Mononuclear cell (primary cell): ENCODE results near the gene TXNL1. TPM values are rescaled to one million over a fixed set of nuclear protein-coding genes. Genes with fewer than 3 reads are reported as not detected.

Source experiments
- H3K27me3 ChIP-seq: 2 replicates; pipeline ENCODE4 v1.6.0; 2011; ENCODE audit warnings: low read length, control low read depth; ENCODE audit not compliant: insufficient read depth
- H3K4me1 ChIP-seq: 2 replicates; pipeline ENCODE4 v1.5.1; 2011; ENCODE audit warnings: mild to moderate bottlenecking, low read length, control low read depth; ENCODE audit not compliant: insufficient read depth
- H3K4me3 ChIP-seq: 2 replicates; pipeline ENCODE4 v1.5.1; 2011; ENCODE audit warnings: mild to moderate bottlenecking, low read length, moderate library complexity
- H3K9me3 ChIP-seq: 2 replicates; pipeline ENCODE4 v1.5.1; 2011; ENCODE audit warnings: low read depth, mild to moderate bottlenecking, control low read depth, low read length
- total RNA-seq: library from RNA; depleted of rRNA; stranded (reverse); fragments of >200 nt; gene quantifications from one replicate; pipeline ENCODE4 v1.2.3, GENCODE V29; 2012

Gene TXNL1
- total RNA-seq, 1 donor = 27.9 TPM

DNA sequence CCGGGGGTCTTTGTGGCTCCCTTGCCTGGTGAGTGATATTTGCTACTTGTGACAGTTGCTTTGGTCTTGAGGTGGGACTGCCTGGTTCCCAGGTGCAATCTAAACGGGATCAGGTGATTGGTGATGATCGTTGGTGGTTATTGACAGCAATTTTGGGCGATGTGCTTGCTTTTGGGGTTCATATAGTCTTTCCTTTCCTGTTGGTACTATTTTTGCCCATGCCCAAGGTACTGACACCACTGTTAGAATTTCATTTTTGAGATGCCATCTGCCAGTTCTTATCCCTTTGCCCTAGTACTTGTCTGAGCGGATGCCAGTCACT is 13.3 kb upstream of the TXNL1 start:
- H3K4me3 ChIP-seq = peak overlapping the region; percentile 70
- H3K9me3 ChIP-seq = no peaks in the 10 kb centered on the region
- H3K4me1 ChIP-seq = peaks cover 47% of the 10 kb centered on the region
- no peaks in the 10 kb centered on the region for H3K27me3 ChIP-seq

DNA sequence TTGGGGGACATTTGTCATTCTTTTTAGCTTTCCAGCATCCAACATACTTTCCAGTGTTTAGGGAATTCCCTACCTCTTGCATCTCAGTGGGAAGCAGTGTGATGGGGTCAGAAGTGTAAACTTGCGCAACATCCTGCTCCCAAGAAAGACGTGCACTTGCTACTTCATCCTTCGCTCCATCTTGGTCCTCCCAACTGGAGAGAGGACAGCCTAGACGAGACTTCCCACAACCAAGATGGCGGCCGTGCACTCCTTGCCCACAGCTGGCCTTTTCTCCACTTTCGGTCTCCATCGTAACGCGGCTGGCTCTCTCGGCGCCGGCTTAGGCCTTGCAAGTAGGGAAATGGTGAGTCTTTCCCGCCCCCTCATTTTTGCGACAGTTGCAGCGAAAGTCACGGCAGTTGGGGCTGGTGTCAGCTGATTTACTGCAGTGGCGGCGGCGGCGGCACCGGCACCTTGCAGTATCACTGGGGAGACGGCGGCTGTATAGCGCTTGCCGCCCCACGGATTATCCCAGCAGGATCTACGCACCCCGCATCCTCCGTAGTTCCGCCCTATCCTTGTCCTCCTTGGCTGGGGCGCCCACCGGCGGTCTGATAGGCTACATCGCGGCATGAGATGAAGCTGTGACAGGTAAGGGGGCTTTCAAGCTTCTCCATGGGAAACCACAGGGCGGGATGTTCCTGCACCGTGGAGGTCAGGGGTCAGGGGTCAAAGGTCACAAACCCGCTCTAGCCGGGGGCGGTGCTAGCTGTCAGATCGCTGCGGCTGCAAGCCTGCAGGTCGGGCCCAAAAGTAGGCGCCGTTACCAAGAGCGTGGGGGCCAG is 12.8 kb upstream of the TXNL1 start, which contains the start of gene WDR7:
WDR7 (plus strand) TSS at position 416 of the 827 bp plus-strand sequence. CDS start 21,157 bp downstream, outside the sequence.
- peak within 1 kb of the TSS; percentile 70 for H3K4me3 ChIP-seq
- peaks cover 50% of the 10 kb centered on the region for H3K4me1 ChIP-seq
- H3K27me3 ChIP-seq = no peaks in the 10 kb centered on the region
- H3K9me3 ChIP-seq = no peaks in the 10 kb centered on the region

DNA sequence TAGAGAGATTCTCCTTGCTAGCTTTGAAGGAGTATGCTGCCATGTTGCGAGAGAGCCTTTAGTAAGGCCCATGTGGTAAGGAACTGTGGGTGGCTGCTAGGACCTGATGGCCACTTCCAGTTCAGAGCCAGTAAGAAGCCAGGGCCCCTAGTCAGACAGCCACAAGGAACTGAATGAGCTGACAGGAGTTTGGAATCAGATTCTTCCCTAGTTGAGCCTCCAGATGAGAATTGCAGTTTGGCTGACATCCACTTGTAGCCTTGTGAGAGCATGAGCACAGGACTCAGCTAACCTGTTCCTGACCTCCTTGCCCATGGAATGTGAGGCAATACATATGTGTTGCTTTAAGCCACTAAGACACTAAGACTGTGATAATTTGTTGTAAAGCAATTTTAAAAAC is 11.6 kb upstream of the TXNL1 start:
- Histone ChIP-seq H3K4me1 (peaks cover 38% of the 10 kb centered on the region), H3K27me3 (no peaks in the 10 kb centered on the region), H3K4me3 (no peak overlapping the region), H3K9me3 (no peaks in the 10 kb centered on the region)

DNA sequence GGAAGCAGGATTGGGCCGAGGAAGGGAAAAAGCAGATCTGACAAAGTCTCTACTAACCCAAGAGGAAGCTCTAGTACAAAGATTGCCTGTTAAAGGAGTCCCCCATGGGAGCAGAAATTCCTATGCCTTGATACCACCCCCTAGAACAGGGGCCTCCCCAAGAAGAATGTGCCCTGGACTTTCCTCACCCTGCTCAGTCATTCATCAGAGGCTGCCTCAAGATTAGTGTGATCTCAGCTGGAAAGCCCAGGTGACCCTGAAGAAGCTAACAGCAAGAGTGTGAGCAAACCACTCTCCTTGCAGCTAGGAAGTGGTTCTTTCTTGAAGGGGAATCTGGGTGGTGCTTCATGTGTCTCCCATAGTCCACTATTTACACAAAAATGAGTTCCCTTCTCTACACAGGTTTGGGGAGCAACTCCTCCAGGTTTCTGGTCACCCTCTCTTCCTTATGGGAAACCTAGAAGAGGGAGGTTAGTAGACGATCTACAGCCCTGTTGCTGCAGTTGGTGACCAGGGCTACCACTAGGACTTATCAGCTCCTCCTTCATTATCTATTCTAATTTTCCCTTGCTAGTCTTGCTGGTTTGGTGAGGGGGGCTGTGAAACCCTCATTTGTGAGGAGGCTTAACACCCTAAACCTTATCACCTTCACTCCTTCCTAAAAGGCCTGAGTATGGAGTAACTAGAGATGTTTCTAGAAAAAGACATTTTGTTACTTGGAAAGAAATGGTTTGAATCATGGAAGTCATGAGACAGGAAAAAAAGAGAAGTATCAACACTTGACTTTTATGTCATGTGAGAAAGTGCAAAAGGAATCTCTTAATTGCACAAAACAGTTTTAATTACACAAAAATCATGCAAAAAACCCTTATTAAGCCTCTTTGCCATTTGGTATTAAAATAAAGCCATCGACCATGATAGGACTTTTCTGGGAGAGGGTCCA is 9.8 kb upstream of the TXNL1 start:
- Histone ChIP-seq H3K9me3 (no peaks in the 10 kb centered on the region), H3K4me3 (no peak overlapping the region), H3K4me1 (peaks cover 31% of the 10 kb centered on the region), H3K27me3 (no peaks in the 10 kb centered on the region)

GRCh38 chr18:56647071-56647470 is 8.7 kb upstream of the TXNL1 start:
- no peaks in the 10 kb centered on the region for H3K9me3 ChIP-seq
- no peaks in the 10 kb centered on the region for H3K27me3 ChIP-seq
- H3K4me1 ChIP-seq = peaks cover 21% of the 10 kb centered on the region
- H3K4me3 ChIP-seq = no peak overlapping the region

DNA sequence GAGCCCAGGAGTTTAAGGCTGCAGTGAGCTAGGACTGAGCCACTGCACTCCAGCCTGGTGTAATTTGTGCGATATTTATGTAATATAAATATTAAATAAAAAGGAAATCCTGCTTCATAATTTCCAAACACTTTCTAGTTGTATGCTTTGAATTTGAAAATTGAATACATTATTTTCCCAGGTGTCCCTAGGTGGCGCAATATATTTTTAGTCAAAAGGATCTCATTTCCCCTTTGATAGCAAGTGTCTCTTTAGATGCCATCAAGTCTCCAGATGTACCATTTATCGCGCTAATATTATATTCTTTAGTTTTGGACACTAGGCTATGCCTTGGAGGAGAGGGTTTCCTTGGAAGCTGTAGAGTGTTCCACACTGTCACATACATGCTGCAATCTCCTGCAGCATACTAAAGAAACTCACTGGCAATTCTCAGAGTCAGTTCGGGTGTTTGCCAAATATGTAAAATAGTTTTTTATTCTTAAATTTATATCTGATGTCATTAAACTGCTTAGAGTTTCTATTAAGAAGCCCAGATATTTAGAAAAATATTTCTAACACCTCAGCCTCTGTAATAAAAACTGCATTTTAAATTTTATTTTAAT is 7.1 kb upstream of the TXNL1 start:
- H3K9me3 ChIP-seq = no peaks in the 10 kb centered on the region
- H3K27me3 ChIP-seq = no peaks in the 10 kb centered on the region
- H3K4me1 ChIP-seq = peaks cover 13% of the 10 kb centered on the region
- H3K4me3 ChIP-seq = no peak overlapping the region

DNA sequence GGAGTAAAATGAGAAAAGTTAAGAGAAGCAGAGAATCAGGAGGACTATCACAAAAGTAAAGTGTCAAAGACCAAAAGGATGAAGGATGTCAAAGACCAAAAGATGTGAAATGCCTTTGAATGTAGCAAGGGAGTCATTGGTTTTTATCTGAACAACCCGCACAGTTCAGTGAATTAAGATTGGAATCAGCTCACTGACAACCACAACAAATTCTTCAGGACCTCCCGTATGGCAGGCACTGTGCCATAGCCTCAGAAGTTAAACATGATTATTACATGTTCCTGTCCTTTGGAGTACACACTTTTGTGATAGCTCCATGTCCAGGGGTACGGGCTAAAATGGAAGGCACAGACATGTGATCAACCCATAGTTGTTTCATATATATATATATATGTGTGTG is 5.0 kb upstream of the TXNL1 start:
- no peaks in the 10 kb centered on the region for H3K9me3 ChIP-seq
- no peaks in the 10 kb centered on the region for H3K27me3 ChIP-seq
- H3K4me1 ChIP-seq = peaks cover 16% of the 10 kb centered on the region

GRCh38 chr18:56641714-56642337 is 3.4 kb upstream of the TXNL1 start:
- Histone ChIP-seq H3K27me3 (no peaks in the 10 kb centered on the region), H3K9me3 (no peaks in the 10 kb centered on the region), H3K4me3 (no peak overlapping the region), H3K4me1 (peaks cover 17% of the 10 kb centered on the region)

More for the DNA sequence above, 5.0 kb upstream of the TXNL1 start:
- H3K4me3 ChIP-seq = no peak overlapping the region

GRCh38 chr18:56639571-56639970 is 1.2 kb upstream of the TXNL1 start:
- peaks cover 16% of the 10 kb centered on the region for H3K4me1 ChIP-seq
- no peaks in the 10 kb centered on the region for H3K27me3 ChIP-seq
- no peak overlapping the region for H3K4me3 ChIP-seq

GRCh38 chr18:56639104-56639381 is 651 bp upstream of the TXNL1 start:
- no peaks in the 10 kb centered on the region for H3K9me3 ChIP-seq
- H3K4me1 ChIP-seq = peaks cover 16% of the 10 kb centered on the region
- H3K27me3 ChIP-seq = no peaks in the 10 kb centered on the region
- H3K4me3 ChIP-seq = peak overlapping the region; percentile 80

More at GRCh38 chr18:56639571-56639970, 1.2 kb upstream of the TXNL1 start:
- H3K9me3 ChIP-seq = no peaks in the 10 kb centered on the region

DNA sequence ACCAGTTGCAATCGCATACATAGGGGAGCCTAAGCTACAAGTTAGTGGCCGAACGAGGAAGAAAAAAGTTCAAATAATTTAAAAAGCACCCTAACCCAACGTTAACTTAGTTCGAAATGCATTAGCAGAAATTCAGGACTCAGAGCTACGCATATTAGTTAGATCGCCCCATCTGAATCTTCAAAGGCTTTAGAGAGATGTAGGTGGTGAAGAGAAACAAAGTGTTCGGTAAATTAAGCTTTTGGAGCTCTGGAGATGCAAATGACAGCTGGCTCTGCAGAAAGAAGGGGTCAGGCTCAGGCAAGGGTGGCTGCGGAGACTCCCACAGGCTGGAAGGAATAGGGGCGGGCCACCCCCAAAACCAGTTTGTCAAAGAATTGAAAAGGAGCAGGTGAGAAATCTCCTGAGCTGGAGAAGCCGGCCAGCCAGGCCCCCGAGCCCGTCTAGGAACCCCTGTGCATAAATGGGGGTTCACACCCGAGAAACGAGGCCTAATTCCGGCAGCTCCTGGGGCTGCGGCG is 621 bp downstream of the TXNL1 start:
- H3K4me1 ChIP-seq = peaks cover 16% of the 10 kb centered on the region
- no peaks in the 10 kb centered on the region for H3K27me3 ChIP-seq
- no peaks in the 10 kb centered on the region for H3K9me3 ChIP-seq
- peak overlapping the region; percentile 80 for H3K4me3 ChIP-seq

DNA sequence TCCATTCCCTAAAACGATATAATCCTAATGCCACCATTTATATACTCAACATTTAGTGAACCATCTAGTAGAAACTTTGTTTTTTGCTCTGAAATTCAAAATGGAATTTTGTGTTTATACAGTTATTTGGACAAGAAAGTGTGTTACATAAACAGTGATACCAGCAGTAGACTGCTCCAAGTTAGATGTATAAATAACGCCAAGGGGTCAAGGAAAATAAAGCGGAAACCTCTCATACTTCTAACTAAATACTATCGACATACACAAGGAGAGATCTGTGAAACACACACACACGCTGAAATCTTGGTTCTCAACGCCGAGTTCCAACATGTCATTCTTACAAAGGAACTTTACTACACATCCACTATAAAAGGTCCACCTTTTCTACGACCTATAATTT is 1.2 kb downstream of the TXNL1 start:
- peak overlapping the region; percentile 80 for H3K4me3 ChIP-seq
- no peaks in the 10 kb centered on the region for H3K27me3 ChIP-seq
- H3K9me3 ChIP-seq = no peaks in the 10 kb centered on the region
- peaks cover 16% of the 10 kb centered on the region for H3K4me1 ChIP-seq

DNA sequence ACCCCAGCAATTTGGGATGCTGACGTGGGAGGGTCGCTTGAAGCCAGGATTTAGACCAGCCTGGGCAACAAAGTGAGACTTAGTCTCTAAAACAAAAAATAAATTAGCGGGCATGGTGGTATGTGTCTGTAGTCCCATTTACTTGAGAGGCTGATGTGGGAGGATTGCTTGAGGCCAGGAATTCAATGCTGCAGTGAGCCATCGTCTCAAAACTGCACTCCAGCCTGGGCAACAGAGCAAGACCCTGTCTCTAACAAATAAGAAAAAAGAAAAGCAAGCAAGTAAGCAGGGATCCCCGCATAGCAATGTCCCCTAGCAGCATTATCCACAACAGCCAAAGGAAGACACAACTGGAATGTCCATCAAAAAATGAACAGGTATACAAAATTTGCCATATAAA is 3.4 kb downstream of the TXNL1 start:
- Histone ChIP-seq H3K4me3 (no peak overlapping the region), H3K9me3 (no peaks in the 10 kb centered on the region), H3K4me1 (peaks cover 19% of the 10 kb centered on the region), H3K27me3 (no peaks in the 10 kb centered on the region)

GRCh38 chr18:56632070-56633022 is 6.0 kb downstream of the TXNL1 start:
- peaks cover 10% of the 10 kb centered on the region for H3K4me1 ChIP-seq
- H3K9me3 ChIP-seq = no peaks in the 10 kb centered on the region
- no peaks in the 10 kb centered on the region for H3K27me3 ChIP-seq
- no peak overlapping the region for H3K4me3 ChIP-seq
